Lower leg skin (tissue), 4 donors: Measurements from ENCODE around the gene DLX3. TPM values are rescaled to one million over a fixed set of nuclear protein-coding genes. Genes with fewer than 3 reads are reported as not detected.

Experiments used
- DNase-seq, 2 donors: peaks; one replicate each; pipeline ENCODE4 v3.0.0-alpha.2; 2019; ENCODE audit warnings: low spot score in 2 of 2
- H3K4me3 ChIP-seq: fragments of 200-600 bp; sonication (generic); 2 replicates; pipeline ENCODE4 v1.5.1; 2017; ENCODE audit warnings: mild to moderate bottlenecking, low read depth; ENCODE audit not compliant: poor library complexity, severe bottlenecking
- CTCF ChIP-seq, 3 donors: fragments of 450-650 bp; IDR thresholded peaks; one replicate each; pipeline ENCODE4 v1.5.1; 2016; ENCODE audit warnings: antibody characterized with exemption in 3 of 3, mild to moderate bottlenecking in 3 of 3, moderate library complexity in 2 of 3
- POLR2A ChIP-seq, 2 donors: fragments of 450-650 bp; IDR thresholded peaks; one replicate each; pipeline ENCODE4 v1.6.1; 2016 to 2017; ENCODE audit warnings: antibody characterized with exemption in 2 of 2, mild to moderate bottlenecking in 1 of 2, moderate library complexity in 1 of 2
- WGBS, 2 donors: methylation state at CpG; one replicate each; pipeline ENCODE4 v1.1.5; 2018; 5-methylcytosine and 5-hydroxymethylcytosine counted together
- intact Hi-C: fragments of 100-400 bp; cut with DNase I; formaldehyde crosslinking; loops from one replicate; pipeline ENCODE4 v1.15.0; 2023; ENCODE audit warnings: low total_unique reads
- total RNA-seq, 4 donors: library from RNA; depleted of rRNA; stranded (reverse); fragments of >200 nt; gene quantifications; one replicate each; pipeline ENCODE4 v1.1.0, GENCODE V29; 2016

The DLX3 gene
- total RNA-seq, 4 donors from 2014 or later = 28.8 to 36.5 (median 29.9) TPM

DNA sequence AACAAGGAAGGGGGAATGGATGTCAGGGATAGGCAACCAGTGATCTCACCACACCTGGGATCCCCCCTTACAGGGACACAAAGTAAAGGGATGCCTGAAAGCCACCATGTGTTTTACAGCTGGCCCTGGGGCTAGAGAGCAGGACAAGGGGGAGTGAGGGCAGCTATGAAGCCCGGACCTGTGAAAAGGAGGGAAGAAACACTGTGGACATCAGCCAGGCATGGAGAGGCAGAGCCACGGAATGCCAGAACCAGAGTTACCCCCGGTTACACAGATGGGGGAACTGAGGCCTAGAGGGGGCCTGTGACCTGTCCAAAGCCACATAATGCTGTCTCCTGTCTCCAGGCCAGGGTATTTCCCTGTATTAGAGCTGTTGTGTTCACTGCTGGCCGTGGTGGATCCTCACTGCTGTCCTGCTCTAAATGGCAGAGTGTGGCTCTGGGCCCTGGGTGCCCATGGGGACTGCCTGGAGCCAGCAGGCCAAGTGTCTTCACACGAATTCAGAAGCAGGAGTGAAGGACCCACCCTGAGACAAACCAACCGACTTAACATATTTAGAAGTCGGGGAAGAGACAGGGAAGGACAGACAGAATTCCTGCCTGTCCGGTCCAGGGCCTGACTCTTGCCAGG is 31.1 kb upstream of the DLX3 start:
- WGBS, 2 donors = 57 to 67% methylated on average over 8 of the region's 8 CpGs
- TF ChIP-seq POLR2A (IDR thresholded peaks at IDR 0.05) (no peak), CTCF (IDR thresholded peaks at IDR 0.05) (no peak)
- peak in 1 of 2 donors; percentile 70 for DNase-seq
- intact Hi-C loops = loop anchor here (2.0 kb wide), 1 partner anchor 63 kb away; no protein-coding TSS in a partner anchor
- no peak overlapping the region for H3K4me3 ChIP-seq

DNA sequence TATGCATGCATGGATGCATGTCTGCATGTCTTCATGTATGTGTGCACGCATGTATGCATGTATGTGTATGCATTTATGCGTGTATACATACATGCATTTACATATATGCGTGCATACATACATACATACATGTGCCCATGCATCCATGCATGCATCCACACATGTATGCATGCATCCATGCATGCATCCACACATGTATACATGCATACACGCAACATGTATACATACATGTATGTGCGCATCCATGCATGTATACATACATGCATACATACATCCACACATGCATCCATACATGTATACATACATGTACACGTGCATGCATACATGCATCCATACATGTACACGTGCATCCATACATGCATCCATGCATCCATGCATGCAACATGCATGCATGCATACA is 29.8 kb upstream of the DLX3 start:
- intact Hi-C loops = no loop called here
- no peak overlapping the region for H3K4me3 ChIP-seq
- no peak for TF ChIP-seq CTCF (IDR thresholded peaks at IDR 0.05)
- no peak for TF ChIP-seq POLR2A (IDR thresholded peaks at IDR 0.05)
- 37 to 42% methylated on average over 7 of the region's 7 CpGs for WGBS, 2 donors
- DNase-seq = no peak

DNA sequence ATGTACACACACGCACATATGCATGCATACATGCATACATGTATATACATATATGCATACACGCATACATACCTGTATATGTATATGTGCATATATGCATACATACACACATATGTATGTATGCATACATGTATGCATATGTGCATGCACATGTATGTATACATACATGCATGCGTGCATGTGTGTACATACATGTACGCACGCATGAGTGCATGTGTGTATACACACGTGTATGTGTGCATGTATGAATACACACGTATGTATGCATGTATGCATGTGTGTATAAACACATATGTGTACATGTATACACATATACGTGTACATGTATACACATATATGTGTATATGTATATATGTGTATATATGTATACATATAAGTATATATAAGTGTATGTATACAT is 28.5 kb upstream of the DLX3 start:
- intact Hi-C loops = no loop called here
- DNase-seq = no peak
- 64 to 66% methylated on average over 8 of the region's 8 CpGs for WGBS, 2 donors

DNA sequence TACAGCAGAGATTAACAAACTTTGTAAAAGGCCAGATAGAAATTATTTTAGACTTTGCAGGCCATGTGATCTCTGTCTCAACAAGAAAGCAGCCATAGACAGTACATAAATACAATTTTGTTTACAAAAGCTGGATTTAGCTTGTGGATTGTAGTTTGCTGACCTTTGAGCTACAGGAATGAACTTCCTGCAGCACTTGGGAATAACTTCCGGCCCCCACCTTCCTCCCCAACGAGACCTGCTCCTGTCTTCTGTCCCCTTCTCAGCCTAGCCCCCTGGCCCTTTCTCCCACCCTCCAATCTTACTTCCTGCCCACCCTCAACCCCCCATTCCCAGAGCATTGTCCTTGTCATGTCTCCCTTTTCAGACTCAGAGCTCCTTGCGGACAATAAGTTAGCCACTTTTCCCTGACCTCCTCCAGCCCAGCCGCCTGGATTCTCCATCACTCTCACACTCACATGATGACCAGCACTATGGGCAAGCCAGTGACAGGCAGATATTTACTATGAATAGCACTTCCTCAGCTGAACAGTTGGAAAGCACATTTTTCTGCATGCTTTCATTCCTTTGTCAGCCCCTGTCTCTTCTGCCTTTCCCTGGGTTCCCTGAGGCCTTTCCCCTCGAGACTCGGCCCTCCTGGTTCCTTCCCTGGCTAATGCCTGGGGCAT is 27.6 kb upstream of the DLX3 start:
- 70 to 73% methylated on average over 6 of the region's 6 CpGs for WGBS, 2 donors
- H3K4me3 ChIP-seq = no peak overlapping the region
- no peak for TF ChIP-seq POLR2A (IDR thresholded peaks at IDR 0.05)
- no peak for TF ChIP-seq CTCF (IDR thresholded peaks at IDR 0.05)
- intact Hi-C loops = no loop called here
- DNase-seq = peak in 1 of 2 donors; percentile 45

More for the DNA sequence above, 28.5 kb upstream of the DLX3 start:
- H3K4me3 ChIP-seq = no peak overlapping the region
- no peak for TF ChIP-seq CTCF (IDR thresholded peaks at IDR 0.05)
- no peak for TF ChIP-seq POLR2A (IDR thresholded peaks at IDR 0.05)

- no peak for TF ChIP-seq POLR2A (IDR thresholded peaks at IDR 0.05)
- no peak for TF ChIP-seq CTCF (IDR thresholded peaks at IDR 0.05)
- intact Hi-C loops = no loop called here
Observed at GRCh38 chr17:50021681-50022370, 26.8 kb upstream of the DLX3 start.

More at GRCh38 chr17:50021681-50022370, 26.8 kb upstream of the DLX3 start:
- H3K4me3 ChIP-seq = no peak overlapping the region
- DNase-seq = peak in 1 of 2 donors; percentile 68
- WGBS, 2 donors = 96% methylated on average over 6 of the region's 6 CpGs
